Upper lobe of right lung (tissue), 1 donor: ENCODE results near the gene DDO. TPM values are rescaled to one million over a fixed set of nuclear protein-coding genes. Genes with fewer than 3 reads are reported as not detected.

Source experiments
- ATAC-seq: fragments of 200-7000 bp; cut with Tn5 transposase; one replicate; pipeline ENCODE4 v1.9.1; 2020; ENCODE audit warnings: mild to moderate bottlenecking, moderate library complexity
- DNase-seq: peaks from one replicate; pipeline ENCODE4 v3.0.0-alpha.2; 2020
- H3K27ac ChIP-seq: fragments of 200-600 bp; one replicate; pipeline ENCODE4 v1.8.0; 2022
- H3K27me3 ChIP-seq: fragments of 200-600 bp; one replicate; pipeline ENCODE4 v1.8.0; 2022; ENCODE audit warnings: mild to moderate bottlenecking
- H3K36me3 ChIP-seq: fragments of 200-600 bp; one replicate; pipeline ENCODE4 v1.8.0; 2022
- H3K4me1 ChIP-seq: fragments of 200-600 bp; one replicate; pipeline ENCODE4 v1.8.0; 2022
- H3K4me3 ChIP-seq: fragments of 200-600 bp; one replicate; pipeline ENCODE4 v1.8.0; 2022; ENCODE audit warnings: mild to moderate bottlenecking
- H3K9me3 ChIP-seq: fragments of 200-600 bp; one replicate; pipeline ENCODE4 v1.8.0; 2022
- intact Hi-C: fragments of 100-400 bp; cut with DNase I; formaldehyde crosslinking; loops from one replicate; pipeline ENCODE4 v1.11.0; 2022
- total RNA-seq: library from RNA; stranded (reverse); fragmentation: NEBNext Ultra II Directional; extraction: Animal tissue kit (Norgen Biotek cat#: 25700); gene quantifications from one replicate; pipeline ENCODE4 v1.2.1, GENCODE V29; 2021
- TF ChIP-seq, protein P1 (sequence below): fragments of 200-600 bp; IDR thresholded peaks from one replicate; pipeline ENCODE4 v1.8.0; 2022; ENCODE audit warnings: antibody characterized with exemption
- donor health status: DM: no; HTN: yes; CAD: no; lungs with severe emphysema.

The DDO gene
- total RNA-seq, 1 donor from 2014 or later: 7.1 TPM

DNA sequence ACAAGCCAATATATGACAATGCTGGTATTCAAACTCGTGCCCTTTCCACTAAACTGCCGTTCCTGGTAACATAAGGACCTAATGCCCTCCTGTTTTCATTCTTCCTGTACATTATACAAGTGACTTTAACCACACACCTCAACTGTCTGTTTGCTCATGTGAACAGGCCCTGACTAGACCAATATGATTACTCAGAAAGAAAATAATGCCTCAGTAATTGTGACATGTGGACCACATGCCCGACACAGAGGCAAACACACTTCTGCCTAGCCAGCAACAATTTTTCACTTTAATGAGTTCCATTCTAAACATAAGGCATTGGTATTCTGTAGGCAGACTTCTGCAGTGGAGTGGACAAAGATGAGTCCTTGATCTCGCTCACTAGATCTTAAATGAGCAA, 31.0 kb upstream of the DDO start:
- no peak overlapping the region for H3K4me3 ChIP-seq
- no peaks in the 10 kb centered on the region for H3K36me3 ChIP-seq
- TF ChIP-seq, protein P1, sequence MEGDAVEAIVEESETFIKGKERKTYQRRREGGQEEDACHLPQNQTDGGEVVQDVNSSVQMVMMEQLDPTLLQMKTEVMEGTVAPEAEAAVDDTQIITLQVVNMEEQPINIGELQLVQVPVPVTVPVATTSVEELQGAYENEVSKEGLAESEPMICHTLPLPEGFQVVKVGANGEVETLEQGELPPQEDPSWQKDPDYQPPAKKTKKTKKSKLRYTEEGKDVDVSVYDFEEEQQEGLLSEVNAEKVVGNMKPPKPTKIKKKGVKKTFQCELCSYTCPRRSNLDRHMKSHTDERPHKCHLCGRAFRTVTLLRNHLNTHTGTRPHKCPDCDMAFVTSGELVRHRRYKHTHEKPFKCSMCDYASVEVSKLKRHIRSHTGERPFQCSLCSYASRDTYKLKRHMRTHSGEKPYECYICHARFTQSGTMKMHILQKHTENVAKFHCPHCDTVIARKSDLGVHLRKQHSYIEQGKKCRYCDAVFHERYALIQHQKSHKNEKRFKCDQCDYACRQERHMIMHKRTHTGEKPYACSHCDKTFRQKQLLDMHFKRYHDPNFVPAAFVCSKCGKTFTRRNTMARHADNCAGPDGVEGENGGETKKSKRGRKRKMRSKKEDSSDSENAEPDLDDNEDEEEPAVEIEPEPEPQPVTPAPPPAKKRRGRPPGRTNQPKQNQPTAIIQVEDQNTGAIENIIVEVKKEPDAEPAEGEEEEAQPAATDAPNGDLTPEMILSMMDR: no peak
- H3K4me1 ChIP-seq: no peaks in the 10 kb centered on the region
- intact Hi-C loops: no loop called here
- H3K27ac ChIP-seq: no peak overlapping the region
- no peaks in the 10 kb centered on the region for H3K27me3 ChIP-seq
- DNase-seq (no peak), ATAC-seq (no peak)
- H3K9me3 ChIP-seq: no peaks in the 10 kb centered on the region

DNA sequence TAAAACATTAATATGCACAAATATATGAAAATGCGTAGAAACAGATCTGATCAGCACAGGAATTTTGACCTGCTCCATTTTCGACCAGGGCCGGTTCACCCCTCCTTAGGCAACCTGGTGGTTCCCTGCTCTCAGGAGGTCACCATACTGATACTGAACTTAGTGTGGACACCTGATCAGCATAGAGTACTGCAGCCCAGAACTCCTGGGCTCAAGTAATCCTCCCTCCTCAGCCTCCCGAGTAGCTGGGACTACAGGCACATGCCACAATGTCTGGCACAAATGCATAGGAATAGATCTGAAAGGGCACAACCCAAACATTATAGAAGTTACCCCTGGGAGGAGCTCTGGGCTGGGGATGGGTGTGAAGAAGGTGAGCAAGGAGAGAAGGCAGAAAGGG, 24.7 kb upstream of the DDO start:
- H3K9me3 ChIP-seq: no peaks in the 10 kb centered on the region
- no peaks in the 10 kb centered on the region for H3K27me3 ChIP-seq
- H3K36me3 ChIP-seq: no peaks in the 10 kb centered on the region
- no peak for ATAC-seq
- no peak for DNase-seq
- intact Hi-C loops: no loop called here
- no peaks in the 10 kb centered on the region for H3K4me1 ChIP-seq
- no peak overlapping the region for H3K4me3 ChIP-seq
- TF ChIP-seq, protein P1: no peak
- no peak overlapping the region for H3K27ac ChIP-seq

DNA sequence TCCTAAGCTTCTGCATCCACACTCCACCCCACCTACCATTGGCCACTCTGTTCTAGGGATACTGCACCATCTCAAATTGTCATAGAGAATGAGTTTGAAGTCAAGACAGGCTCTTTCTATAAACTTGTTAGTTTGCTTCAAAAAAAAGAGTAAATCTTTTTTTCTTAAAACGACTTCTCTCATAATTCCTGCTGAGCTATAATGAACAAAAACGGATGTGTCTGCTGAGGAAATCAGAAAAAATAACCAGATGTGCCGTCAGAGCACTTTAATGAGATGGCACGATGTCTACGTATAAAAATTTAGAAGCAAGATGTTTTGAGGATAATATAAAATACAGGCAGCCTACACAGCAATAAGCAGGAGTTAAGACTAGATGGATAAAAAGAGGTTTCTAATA, 24.0 kb upstream of the DDO start:
- TF ChIP-seq, protein P1: no peak
- intact Hi-C loops: no loop called here
- H3K9me3 ChIP-seq: no peaks in the 10 kb centered on the region
- H3K36me3 ChIP-seq: no peaks in the 10 kb centered on the region
- H3K27ac ChIP-seq: no peak overlapping the region
- ATAC-seq (no peak), DNase-seq (no peak)
- no peaks in the 10 kb centered on the region for H3K4me1 ChIP-seq
- H3K27me3 ChIP-seq: no peaks in the 10 kb centered on the region
- H3K4me3 ChIP-seq: no peak overlapping the region

DNA sequence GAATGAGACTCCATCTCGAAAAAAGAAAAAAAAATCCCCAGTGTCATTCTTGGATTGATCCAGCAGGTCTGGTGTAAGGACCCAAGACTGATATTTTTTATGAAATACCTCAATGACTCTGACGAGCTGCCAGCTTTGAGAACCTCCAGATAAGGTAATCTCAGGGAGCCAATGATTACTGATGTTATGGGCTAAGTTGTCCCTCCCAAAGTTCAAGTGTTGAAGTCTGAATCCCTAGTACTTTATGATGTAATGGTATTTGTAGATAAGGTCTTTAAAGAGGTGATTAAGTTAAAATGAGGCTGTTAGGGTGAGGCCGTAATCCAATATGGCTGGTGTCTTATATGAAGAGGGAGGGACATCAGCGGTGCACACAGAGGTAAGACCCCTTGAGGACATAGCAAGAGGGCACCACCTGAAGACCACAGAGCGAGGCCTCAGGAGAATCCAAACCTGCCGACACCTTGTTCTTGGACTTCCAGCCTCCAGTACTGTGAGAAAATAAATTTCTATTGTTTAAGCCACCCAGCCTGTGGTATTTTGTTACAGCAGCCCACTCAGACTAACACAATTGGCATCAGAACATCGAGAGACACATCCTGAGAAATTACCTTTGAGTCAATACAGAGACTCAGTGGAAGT, 19.7 kb upstream of the DDO start:
- no peak for ATAC-seq

DNA sequence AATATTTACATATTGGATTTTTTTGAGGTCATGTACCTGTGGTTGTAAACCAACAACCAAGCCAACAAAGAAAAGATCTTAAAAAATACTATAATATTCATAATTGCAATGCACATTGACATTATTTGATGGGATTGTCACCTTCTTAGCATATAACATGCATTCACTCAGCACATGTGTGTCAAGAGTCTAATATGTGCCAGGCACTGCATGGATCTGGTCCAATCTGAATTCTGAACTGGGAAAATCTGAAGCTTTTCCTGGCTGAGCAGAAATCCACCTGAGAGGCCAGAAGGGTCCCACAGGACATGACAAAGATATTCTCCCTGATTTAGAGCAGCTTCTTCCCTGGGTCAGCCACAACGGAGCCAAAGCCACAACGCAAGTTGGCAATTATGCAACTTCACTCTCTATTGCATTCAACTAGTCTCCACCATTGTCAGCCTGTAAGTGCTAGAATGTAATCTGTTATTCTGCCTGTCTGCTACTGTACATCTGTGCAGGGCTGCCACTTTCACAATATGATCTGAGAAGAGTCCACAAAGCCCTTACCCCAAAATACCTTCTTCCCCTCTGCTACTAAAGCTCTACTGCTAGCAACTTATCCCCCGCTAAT, 17.0 kb upstream of the DDO start:
- Histone ChIP-seq H3K4me1 (no peaks in the 10 kb centered on the region), H3K27ac (no peak overlapping the region), H3K9me3 (no peaks in the 10 kb centered on the region), H3K27me3 (peaks cover 9% of the 10 kb centered on the region), H3K4me3 (no peak overlapping the region), H3K36me3 (no peaks in the 10 kb centered on the region)
- peak; percentile 55 for ATAC-seq
- DNase-seq: no peak
- TF ChIP-seq, protein P1: no peak
- intact Hi-C loops: no loop called here

More for the DNA sequence above, 19.7 kb upstream of the DDO start:
- TF ChIP-seq, protein P1: no peak
- H3K4me3 ChIP-seq: no peak overlapping the region
- DNase-seq: no peak
- no peak overlapping the region for H3K27ac ChIP-seq
- intact Hi-C loops: no loop called here
- H3K9me3 ChIP-seq: no peaks in the 10 kb centered on the region
- H3K27me3 ChIP-seq: no peaks in the 10 kb centered on the region
- H3K4me1 ChIP-seq: no peaks in the 10 kb centered on the region
- H3K36me3 ChIP-seq: no peaks in the 10 kb centered on the region
